Measurements from ENCODE around the gene MYCBPAP.

Gene MYCBPAP

DNA sequence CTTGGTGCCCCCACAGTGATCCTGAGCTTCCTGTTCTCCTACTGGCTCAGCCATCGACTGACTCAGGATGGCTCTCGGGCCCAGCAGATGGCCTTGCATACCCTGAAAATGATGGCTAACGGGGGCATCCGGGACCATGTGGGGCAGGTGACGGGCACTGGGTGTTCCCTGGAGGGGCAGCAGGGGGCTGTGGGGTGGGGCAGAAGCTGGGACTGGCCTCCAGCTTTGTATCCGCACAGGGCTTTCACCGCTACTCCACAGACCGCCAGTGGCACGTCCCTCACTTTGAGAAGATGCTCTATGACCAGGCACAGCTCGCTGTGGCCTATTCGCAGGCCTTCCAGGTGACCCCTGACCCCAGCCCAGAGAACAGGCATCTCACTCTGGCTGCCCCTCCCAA, 41.7 kb downstream of the MYCBPAP start:
- no peak for DNase-seq (ENCODE audit: low read depth in 2 of 3, low spot score in 1 of 3)

DNA sequence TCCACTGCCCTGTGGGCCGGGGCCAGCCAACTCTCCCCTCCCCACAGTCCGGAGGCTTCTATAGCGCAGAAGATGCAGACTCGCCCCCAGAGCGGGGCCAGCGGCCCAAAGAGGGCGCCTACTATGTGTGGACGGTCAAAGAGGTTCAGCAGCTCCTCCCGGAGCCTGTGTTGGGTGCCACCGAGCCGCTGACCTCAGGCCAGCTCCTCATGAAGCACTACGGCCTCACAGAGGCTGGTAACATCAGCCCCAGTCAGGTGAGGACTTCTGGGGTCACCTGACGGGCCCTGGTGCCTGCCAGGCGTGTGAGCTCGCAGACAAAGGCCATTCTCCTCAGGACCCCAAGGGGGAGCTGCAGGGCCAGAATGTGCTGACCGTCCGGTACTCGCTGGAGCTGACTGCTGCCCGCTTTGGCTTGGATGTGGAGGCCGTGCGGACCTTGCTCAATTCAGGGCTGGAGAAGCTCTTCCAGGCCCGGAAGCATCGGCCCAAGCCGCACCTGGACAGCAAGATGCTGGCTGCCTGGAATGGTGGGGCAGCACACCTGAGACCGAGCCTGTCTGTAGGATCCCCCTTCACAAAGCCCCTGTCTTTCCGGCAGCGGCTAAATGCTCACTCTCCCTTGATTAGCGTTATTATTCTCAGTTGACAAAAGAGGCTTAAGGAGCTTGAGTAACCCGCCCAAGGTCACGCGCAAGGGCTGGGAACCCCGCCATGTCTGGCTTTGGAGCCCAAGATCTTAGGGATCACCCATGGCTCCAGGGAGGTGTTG, 42.6 kb downstream of the MYCBPAP start:
- DNase-seq (ENCODE audit: low read depth in 2 of 3, low spot score in 1 of 3): no peak

DNA sequence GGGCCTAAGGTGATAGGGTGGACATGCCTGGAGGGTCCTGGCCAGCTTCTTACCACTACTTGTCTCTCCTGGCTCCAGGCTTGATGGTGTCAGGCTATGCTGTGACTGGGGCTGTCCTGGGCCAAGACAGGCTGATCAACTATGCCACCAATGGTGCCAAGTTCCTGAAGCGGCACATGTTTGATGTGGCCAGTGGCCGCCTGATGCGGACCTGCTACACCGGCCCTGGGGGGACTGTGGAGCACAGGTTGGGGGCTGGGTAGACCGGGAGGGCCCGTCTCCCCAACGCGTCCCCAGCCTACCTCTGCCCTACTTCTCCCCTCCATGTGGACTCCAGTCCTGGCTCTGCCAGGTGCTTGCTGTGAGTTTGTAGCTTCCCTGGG, 43.2 kb downstream of the MYCBPAP start:
- DNase-seq (ENCODE audit: low read depth in 2 of 3, low spot score in 1 of 3): no peak

DNA sequence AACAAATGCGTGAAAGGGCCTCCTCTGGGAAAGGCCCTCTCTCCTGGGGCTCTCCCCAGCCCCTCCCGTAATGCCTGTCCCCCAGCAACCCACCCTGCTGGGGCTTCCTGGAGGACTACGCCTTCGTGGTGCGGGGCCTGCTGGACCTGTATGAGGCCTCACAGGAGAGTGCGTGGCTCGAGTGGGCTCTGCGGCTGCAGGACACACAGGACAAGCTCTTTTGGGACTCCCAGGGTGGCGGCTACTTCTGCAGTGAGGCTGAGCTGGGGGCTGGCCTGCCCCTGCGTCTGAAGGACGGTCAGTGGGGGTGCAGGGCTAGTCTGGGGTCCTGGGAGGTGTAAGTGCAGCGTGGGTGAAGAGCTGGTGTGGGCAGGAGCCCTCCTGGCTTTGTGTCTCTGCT, 43.6 kb downstream of the MYCBPAP start:
- no peak for DNase-seq (ENCODE audit: low read depth in 2 of 3, low spot score in 1 of 3)

DNA sequence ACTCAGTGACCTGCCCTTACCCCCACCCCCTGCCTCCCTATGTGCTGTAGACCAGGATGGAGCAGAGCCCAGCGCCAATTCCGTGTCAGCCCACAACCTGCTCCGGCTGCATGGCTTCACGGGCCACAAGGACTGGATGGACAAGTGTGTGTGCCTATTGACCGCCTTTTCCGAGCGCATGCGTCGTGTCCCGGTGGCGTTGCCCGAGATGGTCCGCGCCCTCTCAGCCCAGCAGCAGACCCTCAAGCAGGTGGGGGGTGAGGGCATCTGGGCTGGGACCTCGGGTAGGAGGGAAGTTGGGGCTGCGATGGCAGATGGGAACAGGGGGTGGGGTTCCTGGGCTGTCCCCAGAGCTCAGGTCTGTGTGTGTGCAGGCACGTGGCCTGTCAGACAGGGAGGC, 46.0 kb downstream of the MYCBPAP start:
- no peak for DNase-seq (ENCODE audit: low read depth in 2 of 3, low spot score in 1 of 3)

DNA sequence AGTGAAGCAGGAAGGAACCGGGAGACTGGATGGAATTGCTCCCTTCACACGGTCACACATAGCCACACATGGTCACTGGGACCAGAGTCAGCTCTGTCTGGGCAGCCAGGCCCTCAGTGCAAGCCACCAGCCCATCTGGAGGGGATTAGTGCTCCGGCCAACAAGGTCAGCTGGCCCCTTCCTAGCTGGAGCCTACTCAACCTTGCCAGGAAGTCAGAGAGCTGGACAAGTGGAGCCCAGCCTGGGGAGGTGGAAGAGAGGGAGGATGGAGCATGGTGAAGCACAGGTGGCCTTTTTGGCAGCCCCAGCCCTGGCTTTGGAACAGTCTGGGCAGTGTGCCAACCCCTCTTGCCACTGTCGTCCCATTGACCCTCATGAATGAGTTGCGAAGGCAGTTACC, 48.6 kb downstream of the MYCBPAP start:
- DNase-seq (ENCODE audit: low read depth in 2 of 3, low spot score in 1 of 3): no peak

DNA sequence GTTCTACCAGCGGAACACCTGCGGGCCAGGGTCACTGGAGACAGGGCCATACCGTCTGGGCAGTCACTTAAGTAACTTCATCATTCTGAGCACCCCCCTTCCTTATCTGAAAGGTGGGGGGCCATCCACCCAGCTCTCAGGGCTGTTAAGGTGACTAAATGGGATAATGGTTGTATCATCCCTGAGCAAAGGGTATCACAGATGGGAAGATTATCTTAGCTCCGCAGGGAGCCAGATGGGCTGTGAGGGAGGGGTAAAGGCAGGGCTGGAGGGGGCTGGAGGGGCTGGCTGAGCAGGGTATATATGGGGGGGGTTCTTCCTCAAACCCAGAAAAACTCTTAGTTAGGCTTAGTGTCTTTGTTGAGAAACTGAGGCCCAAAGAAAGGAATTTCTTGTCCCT, 49.4 kb downstream of the MYCBPAP start:
- DNase-seq (ENCODE audit: low read depth in 2 of 3, low spot score in 1 of 3): no peak

DNA sequence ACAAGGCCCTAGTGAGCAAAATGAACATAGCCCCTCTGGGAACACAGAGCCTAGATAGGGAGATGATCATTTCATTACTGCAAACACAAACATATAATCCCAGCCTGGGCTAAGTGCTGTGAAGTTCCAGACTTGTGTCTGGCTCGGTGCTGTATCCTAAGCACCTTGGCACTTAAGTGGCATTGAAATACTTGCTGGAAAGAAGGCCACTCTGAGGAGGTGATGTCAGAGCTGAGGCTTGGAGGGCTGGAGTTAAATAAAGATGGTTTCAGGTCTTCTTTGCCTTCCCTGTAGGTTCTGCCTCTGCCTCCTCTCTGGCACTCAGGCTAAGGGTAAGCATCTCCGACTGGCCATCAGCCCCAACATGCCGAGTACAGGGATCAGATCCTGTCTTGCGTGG, 49.9 kb downstream of the MYCBPAP start:
- DNase-seq (ENCODE audit: low read depth in 2 of 3, low spot score in 1 of 3): no peak

DNA sequence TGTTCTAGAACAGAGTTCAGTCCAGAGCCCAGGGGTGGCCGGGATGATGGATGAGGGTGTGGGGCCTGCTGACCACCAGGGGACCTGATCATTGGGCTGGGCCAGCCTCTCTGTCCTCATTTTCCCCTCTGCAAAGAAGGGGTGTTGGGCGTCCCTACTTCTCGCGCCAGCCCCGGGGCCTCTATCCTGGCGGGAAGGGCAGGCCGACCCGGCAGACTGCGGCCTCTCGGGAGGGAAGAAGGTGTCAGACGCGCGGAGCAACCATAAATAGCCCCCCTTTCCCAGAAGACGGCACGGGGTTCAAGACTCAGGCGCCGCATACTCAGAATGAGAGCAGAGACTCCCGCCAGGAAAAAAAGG, 50.3 kb downstream of the MYCBPAP start:
- DNase-seq (ENCODE audit: low read depth in 2 of 3, low spot score in 1 of 3): no peak

DNA sequence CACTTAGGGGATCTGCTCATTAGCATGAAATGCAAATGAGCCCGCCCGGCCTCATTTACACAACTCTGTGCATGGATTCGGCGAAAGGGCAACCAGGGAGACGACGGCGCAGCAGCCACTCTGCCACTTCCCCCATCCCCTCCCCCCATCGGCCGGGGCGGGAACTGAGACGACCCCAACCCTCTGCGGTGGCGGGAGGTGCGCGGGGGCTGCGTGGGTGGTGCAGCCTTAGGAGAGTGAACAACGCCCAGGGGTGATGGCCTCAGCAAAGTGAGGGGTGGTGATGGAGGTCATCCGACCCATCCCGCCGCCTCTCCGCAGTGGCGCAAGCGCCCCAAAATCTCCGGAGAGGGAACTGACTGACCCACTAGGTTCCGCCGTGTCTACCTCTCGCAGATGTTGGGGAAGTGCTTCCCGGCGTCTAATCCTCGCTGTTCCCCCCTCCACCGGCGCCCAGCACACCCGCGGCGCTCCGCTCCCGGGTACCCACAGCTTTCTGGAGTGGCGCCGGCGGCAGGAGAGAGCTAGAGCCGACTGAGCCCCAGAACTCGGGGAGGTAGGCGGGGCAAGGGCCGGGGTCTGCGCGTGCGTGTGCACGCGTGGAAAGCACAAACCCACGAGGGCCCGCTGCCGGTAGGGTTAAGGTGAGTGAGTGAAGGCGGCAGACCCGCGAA, 50.8 kb downstream of the MYCBPAP start:
- no peak for DNase-seq (ENCODE audit: low read depth in 2 of 3, low spot score in 1 of 3)

DNA sequence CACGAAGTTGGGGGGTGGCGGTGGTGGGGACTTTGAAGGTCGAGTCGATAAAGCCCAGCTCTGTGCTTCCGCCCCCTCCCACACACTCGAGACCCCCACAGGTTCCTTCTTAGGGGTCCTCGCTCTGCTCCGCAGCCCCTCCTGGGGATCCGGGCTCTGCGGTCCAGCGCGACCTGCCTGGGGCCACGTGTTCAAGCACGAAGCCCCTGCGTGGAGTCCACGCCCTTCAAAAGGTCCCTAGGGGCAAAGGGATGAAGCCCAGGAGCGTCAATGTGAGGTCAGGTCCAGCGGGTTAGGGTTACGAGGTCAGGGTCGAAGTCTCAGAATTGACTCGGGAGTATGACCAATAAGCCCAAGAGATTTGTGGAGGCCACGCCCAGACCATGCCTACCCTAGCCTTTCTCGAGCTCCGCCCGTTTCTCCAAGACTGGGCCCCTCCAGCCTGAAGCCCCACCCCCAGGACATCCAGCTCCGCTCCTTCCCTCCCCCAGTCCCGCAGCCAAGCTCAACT, 51.5 kb downstream of the MYCBPAP start:
- peak in 1 of 3 donors; percentile 14 for DNase-seq (ENCODE audit: low read depth in 2 of 3, low spot score in 1 of 3)

DNA sequence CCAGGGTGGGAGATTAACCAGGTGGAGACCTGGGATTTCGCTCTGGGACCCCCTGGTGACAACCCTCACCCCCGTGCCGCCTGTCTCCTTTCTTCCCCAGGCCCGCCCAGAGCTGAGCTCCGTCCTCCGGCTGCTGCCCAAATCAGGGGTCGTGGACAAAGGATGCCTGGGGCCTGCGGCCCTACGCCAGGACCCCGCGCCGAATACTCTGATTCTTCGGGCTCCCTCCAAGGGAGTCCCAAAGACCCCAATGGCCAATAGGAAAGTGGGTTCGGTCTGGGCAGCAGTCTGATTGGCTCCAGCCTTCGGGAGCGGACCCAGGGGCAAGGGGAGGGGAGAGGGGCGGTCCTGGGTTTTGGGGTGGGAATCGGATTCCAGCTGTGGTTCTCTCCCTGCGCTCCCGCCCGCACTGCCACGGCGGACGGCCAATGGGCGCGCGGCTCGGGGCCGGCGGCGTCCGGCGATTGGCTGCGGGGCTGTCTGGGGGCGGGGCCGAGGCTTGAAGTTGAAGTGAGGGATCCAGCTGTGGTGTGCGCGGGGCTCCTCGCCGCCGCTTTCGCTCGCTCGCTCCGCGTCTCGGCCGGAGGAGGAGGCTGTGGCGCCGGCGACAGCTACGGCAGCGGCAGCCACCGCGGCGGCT, 52.1 kb downstream of the MYCBPAP start, which contains the start of gene CACNA1G:
TSS of gene CACNA1G (plus strand) at position 531 of the 640 bp plus-strand sequence. CDS start 745 bp downstream, outside the sequence.
- DNase-seq (ENCODE audit: low read depth in 2 of 3, low spot score in 1 of 3): peak; percentile 77 to 84 (median 82)

DNA sequence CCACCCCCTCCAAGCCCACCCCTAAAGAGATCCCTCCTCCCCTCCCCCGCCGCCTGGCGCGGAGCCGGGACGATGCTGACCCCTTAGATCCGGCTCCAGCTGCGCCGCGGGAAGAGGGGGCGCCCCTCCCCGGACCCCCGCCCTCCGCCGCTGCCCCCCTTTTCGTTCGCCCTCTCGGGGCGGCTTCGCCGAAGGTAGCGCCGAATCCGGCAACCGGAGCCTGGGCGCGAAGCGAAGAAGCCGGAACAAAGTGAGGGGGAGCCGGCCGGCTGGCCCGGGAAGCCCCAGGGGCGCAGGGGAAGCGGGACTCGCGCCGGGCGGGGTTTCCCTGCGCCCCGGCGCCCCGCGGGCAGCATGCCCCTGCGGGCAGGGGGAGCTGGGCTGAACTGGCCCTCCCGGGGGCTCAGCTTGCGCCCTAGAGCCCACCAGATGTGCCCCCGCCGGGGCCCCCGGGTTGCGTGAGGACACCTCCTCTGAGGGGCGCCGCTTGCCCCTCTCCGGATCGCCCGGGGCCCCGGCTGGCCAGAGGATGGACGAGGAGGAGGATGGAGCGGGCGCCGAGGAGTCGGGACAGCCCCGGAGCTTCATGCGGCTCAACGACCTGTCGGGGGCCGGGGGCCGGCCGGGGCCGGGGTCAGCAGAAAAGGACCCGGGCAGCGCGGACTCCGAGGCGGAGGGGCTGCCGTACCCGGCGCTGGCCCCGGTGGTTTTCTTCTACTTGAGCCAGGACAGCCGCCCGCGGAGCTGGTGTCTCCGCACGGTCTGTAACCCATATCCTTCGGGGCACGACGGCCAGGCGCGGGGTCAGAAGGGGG, 52.9 kb downstream of the MYCBPAP start:
- no peak for DNase-seq (ENCODE audit: low read depth in 2 of 3, low spot score in 1 of 3)

DNA sequence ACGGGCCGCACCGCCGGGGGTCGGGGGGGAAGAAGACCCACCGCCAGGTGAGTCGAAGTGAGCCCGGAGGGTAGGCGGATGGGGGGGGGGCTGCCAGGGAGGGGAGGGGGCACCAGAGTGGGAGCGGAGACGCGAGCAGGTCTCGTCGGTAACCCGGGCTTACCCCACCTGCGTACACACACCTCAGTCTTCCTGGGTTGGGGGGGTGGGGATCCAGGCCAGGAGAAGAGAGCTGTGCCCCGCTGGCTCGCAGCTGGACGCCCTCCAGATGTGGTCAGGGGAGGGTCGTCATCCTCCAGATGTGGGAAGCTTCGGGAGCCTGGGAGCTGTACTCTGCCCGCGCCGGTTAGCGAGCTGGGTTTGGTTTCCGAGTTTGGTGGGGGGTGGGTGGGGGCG, 53.5 kb downstream of the MYCBPAP start:
- no peak for DNase-seq (ENCODE audit: low read depth in 2 of 3, low spot score in 1 of 3)

DNA sequence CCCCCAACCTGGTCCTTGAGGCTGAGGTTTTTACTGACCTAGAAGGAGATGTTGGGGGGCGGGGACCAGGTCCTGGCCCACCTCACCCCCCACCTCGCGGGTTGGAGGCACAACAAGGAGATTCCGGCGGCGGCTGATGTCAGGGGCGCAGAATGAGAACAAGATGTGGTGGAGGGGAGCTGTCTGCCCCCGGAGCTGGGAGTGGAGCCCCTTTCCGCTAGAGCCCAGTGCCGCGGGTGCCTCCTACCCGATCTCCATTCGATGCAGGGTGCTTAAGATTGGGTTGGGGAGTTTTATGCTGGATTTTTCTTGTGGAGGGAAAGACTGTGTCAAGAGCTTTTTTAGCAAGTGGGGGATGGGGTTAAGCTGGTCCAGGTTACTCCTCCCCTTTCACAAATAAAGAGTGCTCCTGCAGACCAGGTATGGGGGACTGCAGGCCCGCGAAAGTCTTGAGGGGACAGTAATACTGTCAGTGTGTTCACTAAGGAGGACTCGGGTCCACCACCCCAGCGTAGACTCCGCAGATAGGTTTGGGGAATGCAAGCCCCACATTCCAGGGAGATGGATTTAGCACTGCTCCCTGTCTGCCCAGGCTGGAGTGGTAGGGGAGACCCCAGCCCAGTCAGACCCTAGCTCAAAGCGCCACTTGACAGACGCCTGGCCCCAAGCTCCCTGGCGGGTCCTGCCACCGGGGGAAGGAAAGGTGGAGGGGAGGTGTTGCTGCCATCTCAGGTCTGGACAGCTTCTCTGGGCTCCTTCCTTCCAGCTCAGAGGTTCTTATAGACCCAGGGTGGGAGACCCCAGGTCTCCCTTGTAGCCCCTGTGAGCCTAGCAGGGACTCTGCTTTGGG, 54.2 kb downstream of the MYCBPAP start:
- DNase-seq (ENCODE audit: low read depth in 2 of 3, low spot score in 1 of 3): no peak

DNA sequence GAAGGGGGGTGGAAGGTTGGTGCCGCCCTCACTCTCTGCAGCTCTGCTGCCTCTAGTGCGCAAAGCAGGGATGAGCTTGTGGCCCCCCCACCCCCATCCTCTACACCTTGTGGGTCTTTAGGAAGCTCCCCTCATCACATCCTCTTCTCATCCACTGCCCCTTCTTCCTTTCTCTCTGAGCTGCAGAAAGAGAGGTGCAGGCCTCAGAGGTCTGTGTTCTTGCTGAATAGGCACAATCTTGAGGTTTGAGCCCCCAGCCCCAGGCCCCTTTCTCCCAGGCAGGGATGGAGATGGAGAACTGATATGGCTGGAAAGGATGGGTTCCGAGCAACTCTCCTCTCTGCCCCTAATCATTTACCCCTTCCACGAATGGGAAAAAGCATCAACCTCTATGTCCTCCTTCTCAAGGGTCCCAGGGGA, 54.9 kb downstream of the MYCBPAP start:
- no peak for DNase-seq (ENCODE audit: low read depth in 2 of 3, low spot score in 1 of 3)

DNA sequence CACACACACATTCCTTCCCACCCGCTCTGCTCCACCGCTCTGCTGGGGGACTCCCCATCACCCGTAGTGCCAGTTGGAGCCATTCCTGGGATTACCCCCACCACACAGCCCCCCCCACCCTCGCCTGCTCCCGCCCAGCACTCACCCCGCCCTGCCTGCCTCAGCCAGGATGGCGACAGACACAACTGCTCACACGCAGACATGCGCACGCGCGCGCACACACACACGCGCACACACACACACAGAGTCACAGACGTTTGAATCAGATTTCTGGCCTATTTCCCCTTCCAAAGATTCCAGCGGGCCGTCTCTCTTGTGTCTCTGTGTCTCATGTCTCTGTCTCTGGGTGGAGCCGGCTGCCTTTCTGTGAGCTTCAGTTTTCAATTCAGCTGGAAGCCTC, 56.7 kb downstream of the MYCBPAP start:
- DNase-seq (ENCODE audit: low read depth in 2 of 3, low spot score in 1 of 3): no peak

DNA sequence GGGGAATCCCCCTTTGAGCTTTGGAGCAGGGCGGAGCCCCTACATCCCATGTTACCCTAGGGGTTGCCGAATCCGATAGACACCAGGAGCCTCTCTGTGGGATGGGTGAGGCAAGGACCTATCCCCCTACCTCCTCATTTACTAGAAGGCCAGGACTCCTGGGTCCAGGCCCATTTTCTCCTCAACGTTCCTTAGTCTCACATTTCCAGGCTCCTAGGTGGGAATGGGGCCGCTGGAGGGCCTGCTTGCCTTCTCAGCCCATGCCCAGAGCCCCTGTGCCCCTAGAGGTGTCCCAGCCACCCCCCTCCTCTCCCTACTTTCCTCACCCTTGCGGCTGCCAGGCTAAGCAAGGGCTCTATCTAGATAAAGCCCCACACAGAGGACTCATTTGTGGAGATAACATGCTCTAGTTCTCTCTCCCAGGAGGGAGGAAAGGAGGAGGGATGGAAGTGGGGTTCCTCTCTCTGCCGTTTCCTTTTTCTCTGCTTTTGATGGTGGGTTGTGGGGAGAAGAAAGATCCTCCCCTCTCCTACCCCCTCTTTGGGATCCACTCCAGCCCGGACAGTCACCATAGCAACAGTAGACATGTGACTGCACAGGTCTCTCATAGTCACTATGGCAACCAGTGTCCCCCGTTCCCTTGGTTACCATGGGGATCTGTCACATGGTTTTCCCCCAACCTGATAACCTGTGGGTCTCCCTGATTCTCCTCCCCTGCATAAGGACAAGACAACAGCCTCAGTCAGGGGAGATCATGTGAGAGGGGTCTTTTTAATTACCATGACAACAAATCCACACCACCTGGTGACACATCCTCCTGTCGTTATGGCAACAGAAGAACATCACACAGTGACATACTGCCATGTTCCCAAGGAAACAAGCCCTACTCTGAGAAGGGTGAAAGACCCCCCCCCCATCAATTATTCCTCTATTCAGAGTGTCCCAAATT, 57.4 kb downstream of the MYCBPAP start:
- no peak for DNase-seq (ENCODE audit: low read depth in 2 of 3, low spot score in 1 of 3)

DNA sequence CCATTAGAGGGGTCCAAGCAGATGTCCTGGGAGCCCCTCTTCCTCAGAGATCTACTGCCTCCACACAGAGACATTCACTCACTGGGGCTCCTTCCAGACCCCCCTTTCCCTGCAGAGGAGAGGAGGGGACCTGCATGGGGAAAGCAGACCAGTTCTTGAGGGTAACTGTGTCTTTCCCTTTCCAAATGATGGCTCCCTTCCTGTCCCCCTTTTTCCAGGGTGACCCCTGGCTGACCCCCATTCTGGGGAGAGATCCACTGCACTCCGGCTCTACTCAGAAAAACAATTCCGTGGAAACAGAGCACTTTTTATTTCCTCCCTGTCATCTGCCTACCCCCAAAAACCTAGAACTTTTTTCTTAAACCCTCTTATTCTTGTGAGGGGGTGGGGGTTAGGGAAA, 58.6 kb downstream of the MYCBPAP start:
- no peak for DNase-seq (ENCODE audit: low read depth in 2 of 3, low spot score in 1 of 3)
